Measurements from ENCODE around the gene NHS.

NHS gene

DNA sequence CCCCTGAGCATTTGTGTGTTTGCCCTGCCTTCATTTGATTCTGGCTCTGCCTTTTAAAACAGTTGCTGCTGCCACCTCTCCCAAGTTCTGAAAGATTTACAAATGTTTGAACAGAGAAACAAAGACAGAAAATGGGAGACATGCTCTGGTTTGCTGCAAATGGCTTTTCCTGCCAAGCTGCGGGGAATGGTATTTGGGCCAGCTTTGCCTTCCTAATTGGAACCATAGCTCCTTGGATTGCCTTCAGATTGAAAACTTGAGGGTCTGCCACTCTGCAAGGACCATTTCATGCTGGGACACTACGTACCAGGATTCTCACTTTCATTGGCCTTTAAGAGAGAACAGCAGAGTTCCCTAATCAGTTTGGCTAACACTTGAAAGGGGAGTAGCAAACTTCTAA is 74.9 kb downstream of the NHS start:
- no peak for ATAC-seq

- ATAC-seq = no peak
Measured at GRCh38 chrX:17453788-17454187, 78.8 kb downstream of the NHS start.

GRCh38 chrX:17456526-17456925 is 81.5 kb downstream of the NHS start:
- ATAC-seq = no peak

DNA sequence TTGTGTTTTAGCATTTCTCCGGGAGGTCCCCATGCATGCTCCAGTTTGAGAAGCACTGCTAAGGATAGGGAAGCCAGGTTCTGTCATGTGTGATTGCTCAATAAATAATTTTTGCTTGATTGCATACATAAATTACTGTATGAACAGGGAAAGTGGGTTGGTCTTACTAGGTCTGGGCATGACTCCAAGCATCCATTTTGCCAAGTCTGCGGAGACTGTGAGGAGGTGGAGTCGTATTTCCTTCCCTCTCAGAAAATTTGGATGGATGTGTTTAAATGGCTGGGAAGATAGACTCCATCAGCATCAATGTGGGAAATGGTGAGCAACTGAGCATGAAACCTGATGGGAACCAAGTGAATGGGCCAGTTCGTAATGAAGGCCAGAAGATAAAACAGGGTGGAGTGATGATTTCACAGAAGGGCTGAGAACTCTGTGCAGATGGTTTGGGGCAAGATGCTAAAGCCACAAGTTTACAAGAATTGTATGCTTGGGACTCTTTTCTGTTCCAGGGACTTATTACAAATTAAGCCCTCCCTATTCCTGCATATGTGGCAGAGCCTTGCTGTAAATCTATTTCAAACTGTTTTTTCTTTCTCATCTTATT is 84.1 kb downstream of the NHS start:
- no peak for ATAC-seq

- ATAC-seq = no peak
Measured at GRCh38 chrX:17459661-17460060, 84.7 kb downstream of the NHS start.

- no peak for ATAC-seq
Measured at GRCh38 chrX:17462881-17463280, 87.9 kb downstream of the NHS start.

DNA sequence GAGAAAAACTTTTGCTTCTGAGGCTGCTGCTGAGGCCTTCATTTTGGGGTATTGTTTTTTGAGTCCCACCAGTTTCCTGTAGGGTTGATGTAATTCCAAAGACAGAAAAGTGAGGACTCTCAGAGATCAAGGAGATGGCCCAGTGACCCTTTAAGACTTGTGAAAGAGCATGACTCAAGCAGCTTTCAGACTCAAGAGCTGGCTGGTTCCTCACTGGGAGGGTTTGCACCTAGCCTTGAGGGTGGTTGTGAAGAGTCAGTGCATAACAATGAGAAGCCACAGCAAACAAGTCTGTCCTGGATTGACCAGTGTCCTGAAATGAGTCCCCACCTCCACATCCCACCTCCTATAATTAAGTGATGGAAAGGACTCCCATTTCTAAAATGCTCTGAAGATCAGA is 89.2 kb downstream of the NHS start:
- ATAC-seq = no peak

DNA sequence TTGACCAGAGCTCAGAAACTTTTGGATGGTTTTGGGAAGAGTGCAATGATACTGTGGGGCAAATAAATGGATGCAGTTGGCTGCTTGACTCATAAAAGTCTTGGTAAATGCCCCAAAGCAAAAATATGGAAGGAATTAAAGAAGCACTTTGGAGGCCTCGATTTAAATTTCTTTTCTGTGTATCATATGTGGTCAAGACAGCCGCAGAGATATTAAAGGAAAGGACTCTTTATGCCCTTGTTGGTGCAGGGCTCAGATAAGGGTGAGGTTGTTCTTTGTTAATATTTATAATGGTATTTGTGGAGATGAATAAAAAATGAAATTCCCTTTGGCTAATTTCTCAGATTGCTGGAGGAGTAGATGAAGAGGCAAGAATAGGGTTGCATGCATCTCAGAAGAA is 90.2 kb downstream of the NHS start:
- ATAC-seq = no peak

DNA sequence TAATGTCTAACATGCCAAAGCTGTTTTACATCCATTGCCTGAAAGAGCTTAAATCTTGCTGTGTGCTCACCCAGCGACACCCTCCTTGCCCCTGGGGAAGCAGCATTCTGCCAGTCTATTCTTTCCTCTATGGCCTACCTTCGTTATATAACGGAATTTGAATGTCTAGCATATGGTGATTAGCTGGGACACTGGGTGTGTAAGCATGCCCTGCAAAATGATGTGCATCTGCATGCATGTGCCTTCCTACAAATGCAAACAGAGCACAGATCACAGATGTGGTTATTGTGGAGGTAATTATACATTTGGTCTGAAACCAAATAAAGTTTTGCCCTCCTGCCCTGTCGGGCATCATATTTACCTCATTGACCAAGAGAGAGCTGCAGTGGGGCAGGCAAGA is 90.8 kb downstream of the NHS start:
- ATAC-seq = no peak

GRCh38 chrX:17470136-17470535 is 95.1 kb downstream of the NHS start:
- no peak for ATAC-seq

DNA sequence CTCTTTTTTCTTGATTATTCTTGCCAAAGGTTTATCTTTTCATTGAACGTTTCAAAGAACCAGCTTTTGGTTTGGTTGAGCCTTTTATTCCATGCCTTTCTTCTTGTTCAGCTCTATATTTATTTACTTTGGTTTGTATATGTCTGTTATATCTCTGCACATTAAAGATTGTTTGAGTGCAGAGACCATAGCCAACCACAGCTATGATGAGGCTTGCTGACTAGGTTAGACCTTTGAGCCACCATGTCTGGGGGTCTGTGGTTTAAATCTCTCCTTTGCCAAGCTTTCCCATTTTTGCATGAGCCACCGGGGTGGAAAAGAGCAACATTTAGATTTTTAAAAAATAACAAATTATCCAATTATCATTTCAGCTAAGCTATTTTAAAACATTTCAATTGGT is 96.1 kb downstream of the NHS start:
- no peak for ATAC-seq

GRCh38 chrX:17471861-17472260 is 96.9 kb downstream of the NHS start:
- ATAC-seq = no peak

GRCh38 chrX:17472424-17472823 is 97.4 kb downstream of the NHS start:
- no peak for ATAC-seq

GRCh38 chrX:17473021-17473420 is 98.0 kb downstream of the NHS start:
- ATAC-seq = no peak

DNA sequence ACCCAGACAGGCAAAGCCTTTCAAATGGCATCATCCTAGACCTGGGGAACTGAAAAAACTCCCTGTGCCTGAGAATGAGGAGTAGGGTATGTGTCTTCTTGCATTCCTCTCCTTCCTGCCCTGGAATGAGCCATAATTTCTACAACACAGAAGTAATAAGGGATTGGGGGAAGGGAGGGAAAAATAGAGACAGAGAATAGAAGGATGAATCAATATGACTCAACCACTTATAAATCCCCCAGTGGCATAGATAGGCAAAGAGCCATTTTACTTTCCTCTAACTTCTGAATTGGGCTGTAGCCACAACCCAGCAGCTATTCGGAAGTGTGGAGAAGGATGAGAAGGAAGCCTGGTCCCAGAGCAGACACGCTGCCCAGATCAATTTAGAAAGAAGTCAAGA is 99.9 kb downstream of the NHS start:
- ATAC-seq = no peak

DNA sequence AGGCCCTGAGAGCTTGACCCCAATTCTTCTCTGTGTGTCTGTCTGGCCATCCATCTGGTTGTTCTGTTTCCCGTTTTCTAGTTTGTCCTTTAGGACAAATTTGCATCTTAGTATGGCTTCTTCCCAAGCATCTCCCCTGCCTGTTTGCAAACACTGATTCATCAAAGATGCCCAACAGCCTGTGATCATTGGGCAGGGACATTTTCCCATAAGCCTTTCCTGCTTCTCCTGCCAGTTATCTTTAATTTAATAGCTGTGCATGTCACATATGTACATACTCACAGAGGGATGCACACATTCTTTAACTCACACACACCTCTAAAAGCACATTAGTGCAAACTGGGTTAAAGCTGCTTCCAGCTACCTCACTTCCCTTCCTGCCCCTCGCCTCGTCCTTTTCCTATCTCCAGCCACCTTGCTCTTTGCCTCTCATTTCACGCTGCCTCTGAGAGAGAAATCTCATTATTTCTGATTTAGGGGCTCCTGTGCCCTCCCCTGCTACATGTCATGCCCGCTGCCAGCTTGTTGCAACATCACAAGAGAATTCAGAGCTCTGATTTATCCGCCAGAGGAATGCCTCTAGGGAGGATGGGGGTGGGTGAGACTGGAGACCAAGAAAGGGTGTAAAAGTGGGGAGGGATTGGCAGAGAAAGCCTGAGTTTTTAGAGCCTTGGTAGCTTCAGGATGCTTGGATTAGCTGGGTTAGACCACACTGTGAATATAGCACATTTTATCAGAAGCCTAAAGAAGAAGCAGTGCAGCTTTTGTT is 100.6 kb downstream of the NHS start:
- ATAC-seq = no peak

DNA sequence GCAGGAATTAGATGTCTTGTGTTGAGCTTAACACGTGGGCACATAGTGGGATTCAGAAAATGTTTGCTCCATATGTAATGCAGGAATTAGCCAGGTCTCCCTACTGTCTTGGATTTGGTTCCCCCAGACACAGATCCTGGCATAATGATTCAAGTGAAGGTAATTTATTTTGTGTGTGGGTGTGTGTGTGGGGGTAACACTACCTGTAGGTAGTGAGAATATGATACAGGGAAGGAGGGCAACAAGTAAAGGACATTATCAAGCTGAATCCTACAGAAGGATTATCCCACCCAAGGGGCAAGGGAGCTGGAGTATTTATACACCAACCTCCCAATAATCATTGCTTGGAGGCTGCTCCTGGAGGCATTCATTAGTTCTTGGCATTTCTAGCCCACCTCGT is 101.4 kb downstream of the NHS start:
- ATAC-seq = no peak

DNA sequence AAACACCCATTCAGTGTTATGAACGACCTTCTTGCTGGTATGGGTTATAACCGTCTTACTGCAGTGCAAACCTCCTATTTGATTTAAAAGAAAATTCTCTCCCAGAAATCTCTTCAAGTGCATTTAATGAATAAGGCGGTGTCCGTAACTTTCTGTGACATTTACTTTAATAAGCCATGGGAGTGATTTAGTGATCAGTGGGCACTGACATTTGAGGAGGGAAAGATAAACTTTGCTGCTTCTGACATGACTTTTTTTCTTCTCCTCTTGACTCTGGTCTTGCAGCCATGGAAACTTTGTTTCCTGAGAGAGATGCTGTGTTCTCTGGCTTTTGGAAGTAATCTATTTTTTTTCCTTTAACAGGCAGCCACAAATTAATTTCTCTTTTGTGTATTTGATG is 106.1 kb downstream of the NHS start:
- ATAC-seq = no peak

DNA sequence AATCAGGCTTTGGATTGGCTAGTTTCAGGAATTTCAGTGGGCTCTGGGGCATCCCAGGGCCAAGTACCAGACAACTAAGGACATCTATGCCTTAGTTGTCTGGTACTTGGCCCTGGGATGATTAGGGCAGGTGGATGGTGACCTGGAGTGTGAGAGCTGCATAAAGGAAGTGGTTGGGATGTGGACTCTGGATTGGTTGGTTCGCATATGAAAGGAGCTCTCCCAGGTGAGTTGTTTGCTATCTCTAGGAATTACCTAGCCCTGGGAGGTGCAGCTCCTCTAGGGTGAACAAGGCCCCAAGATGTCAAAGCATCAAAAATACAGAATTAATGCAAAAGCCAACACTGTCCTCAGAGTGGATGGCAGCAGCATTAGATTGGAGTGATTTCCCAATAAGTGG is 109.6 kb downstream of the NHS start:
- ATAC-seq = no peak

DNA sequence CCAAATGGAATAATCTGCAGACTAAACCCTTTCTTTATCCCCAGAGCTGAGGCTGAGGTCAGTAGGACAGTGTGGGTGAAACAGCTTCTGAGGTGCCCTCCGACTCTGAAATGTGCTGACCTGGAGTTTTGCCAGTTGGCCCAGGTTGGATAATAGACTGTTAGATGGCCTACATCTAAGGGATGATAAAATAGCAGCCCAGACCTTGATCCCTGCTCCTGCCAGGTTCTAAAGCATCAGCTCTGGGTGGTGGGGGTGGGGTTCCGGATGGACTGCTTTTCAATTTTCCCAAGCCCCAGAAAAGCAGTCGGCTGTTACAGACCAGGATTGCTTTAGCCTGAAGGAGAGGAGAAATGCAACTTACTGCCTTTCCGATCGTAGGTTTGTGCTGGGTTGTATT is 110.4 kb downstream of the NHS start:
- ATAC-seq = no peak

- no peak for ATAC-seq
Measured at GRCh38 chrX:17488036-17488435, 113.0 kb downstream of the NHS start.

DNA sequence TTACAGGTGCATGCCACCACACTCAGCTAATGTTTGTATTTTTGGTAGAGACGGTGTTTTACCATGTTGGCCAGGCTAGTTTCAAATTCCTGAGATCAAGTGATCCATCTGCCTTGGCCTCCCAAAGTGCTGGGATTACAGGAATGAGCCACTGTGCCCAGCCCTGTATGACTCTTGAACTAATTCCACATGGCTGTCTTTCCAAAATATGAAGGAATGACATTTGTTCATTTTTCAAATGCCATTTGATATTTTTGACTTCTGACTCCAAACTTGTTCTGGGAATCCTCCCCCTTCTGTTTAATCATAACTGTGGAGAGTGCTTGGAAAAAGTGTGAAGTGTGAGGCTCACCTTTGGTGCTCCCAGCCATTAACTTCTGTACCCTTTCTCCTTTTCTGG is 119.2 kb downstream of the NHS start:
- ATAC-seq = no peak

GRCh38 chrX:17495052-17495451 is 120.1 kb downstream of the NHS start:
- no peak for ATAC-seq

GRCh38 chrX:17496407-17496806 is 121.4 kb downstream of the NHS start:
- ATAC-seq = no peak

GRCh38 chrX:17497193-17497592 is 122.2 kb downstream of the NHS start:
- ATAC-seq = no peak
